K562 (cell line): ENCODE measurements around the gene SLC22A23. TPM values are rescaled to one million over a fixed set of nuclear protein-coding genes. Genes with fewer than 3 reads are reported as not detected.

Experiments used
- ATAC-seq: fragments of 200-7000 bp; cut with Tn5 transposase; 3 replicates; pipeline ENCODE4 v1.9.1; 2020; ENCODE audit warnings: moderate library complexity
- BruUV-seq: library from RNA; stranded (reverse); fragments of 400-500 nt; replicated peaks from 2 replicates; lab custom pipeline; 2021; lab: Mats Ljungman, UMichigan
- CTCF ChIA-PET: fragments of 300-600 bp; formaldehyde crosslinking; extraction: SDS; loops from one replicate; lab custom pipeline; 2021; ENCODE audit warnings: low intra/inter-chr PET ratio; lab: Yijun Ruan, JAX
- POLR2A ChIA-PET: fragments of 300-600, 350-650 bp; sonication (Branson Sonifier 250); formaldehyde crosslinking; extraction: SDS; loops from one replicate; lab custom pipeline; 2021; ENCODE audit warnings: antibody characterized with exemption, inconsistent platforms; lab: Yijun Ruan, JAX
- DNase-seq, 4 experiments: peaks; one replicate each; pipeline versions ENCODE4 v3.0.0 to v3.0.0-alpha.2; 2011 to 2018; ENCODE audit warnings: low spot score in 3 of 4, mixed read lengths in 3 of 4; ENCODE audit errors: extremely low read depth in 1 of 4
- FAIRE-seq: peaks from 2 replicates; lab custom pipeline; 2011; peaks lifted over from hg19 to GRCh38; lab: Jason Lieb, UNC
- H2AFZ ChIP-seq: 2 replicates; pipeline ENCODE4 v1.6.0; 2011; ENCODE audit warnings: low read depth, low read length, control low read depth, inconsistent platforms
- H3K27ac ChIP-seq: fragments of 200-600 bp; 3 replicates; pipeline ENCODE4 v1.8.0; 2011; ENCODE audit warnings: low read depth, mild to moderate bottlenecking, control low read depth, inconsistent platforms, low read length, moderate library complexity, mixed read lengths; ENCODE audit errors: extremely low read depth
- H3K27me3 ChIP-seq, 2 experiments: fragments of 300-600 bp in 1 of 2; 2 replicates in 1 of 2; 3 replicates in 1 of 2; pipeline versions ENCODE4 v1.6.0 to v1.8.0; 2011; ENCODE audit warnings: inconsistent platforms in 2 of 2, low read length in 2 of 2, mild to moderate bottlenecking in 1 of 2, mixed read lengths in 1 of 2, moderate library complexity in 1 of 2; ENCODE audit not compliant: control insufficient read depth in 2 of 2, insufficient read depth in 2 of 2
- H3K36me3 ChIP-seq: fragments of 300-600 bp; 3 replicates; pipeline ENCODE4 v1.8.0; 2011; ENCODE audit warnings: mild to moderate bottlenecking, low read length, inconsistent platforms; ENCODE audit not compliant: control insufficient read depth, insufficient read depth
- H3K4me1 ChIP-seq, 2 experiments: fragments of 200-600 bp in 1 of 2; replicated peaks in 1 of 2; 2 replicates in 1 of 2; 3 replicates in 1 of 2; pipeline versions ENCODE4 v1.5.1 to v1.8.0; 2011; ENCODE audit warnings: inconsistent platforms in 2 of 2, low read length in 2 of 2, mild to moderate bottlenecking in 1 of 2, mixed read lengths in 1 of 2, moderate library complexity in 1 of 2; ENCODE audit not compliant: control insufficient read depth in 2 of 2, insufficient read depth in 2 of 2
- H3K4me2 ChIP-seq: 2 replicates; pipeline ENCODE4 v1.6.1; 2011; ENCODE audit warnings: low read length, control low read depth, inconsistent platforms, mixed read lengths; ENCODE audit not compliant: insufficient read depth
- H3K4me3 ChIP-seq: fragments of 200-600 bp; sonication (generic), shearing (Covaris generic); 2 replicates; pipeline ENCODE4 v1.5.1; 2016; ENCODE audit warnings: control low read depth, inconsistent platforms
- H3K79me2 ChIP-seq: fragments of 200-600 bp; 3 replicates; pipeline ENCODE4 v1.8.0; 2011; ENCODE audit warnings: low read length, inconsistent platforms; ENCODE audit not compliant: control insufficient read depth, insufficient read depth
- H3K9ac ChIP-seq, 2 experiments: 2 replicates each; pipeline versions ENCODE4 v1.6.0 to v1.6.1; 2011; ENCODE audit warnings: low read depth in 2 of 2, low read length in 2 of 2, control low read depth in 1 of 2, inconsistent platforms in 1 of 2, mild to moderate bottlenecking in 1 of 2, mixed read lengths in 1 of 2; ENCODE audit not compliant: insufficient read depth in 1 of 2
- H3K9me1 ChIP-seq: one replicate; pipeline ENCODE4 v1.6.0; 2011; ENCODE audit warnings: inconsistent platforms, mild to moderate bottlenecking, low read length, moderate library complexity; ENCODE audit not compliant: control insufficient read depth, insufficient read depth
- H3K9me3 ChIP-seq: replicated peaks from 2 replicates; pipeline ENCODE4 v1.5.1; 2011; ENCODE audit warnings: low read depth, low read length, inconsistent platforms; ENCODE audit not compliant: control insufficient read depth, insufficient read depth
- H4K20me1 ChIP-seq: replicated peaks from 2 replicates; pipeline ENCODE4 v1.6.1; 2011; ENCODE audit warnings: low read length, inconsistent platforms, mixed read lengths; ENCODE audit not compliant: control insufficient read depth, insufficient read depth
- BRCA1 ChIP-seq, 2 experiments: fragments of 450-650 bp in 1 of 2; sonication (generic) in 1 of 2; formaldehyde crosslinking in 1 of 2; IDR thresholded peaks; 2 replicates each; pipeline versions ENCODE4 v1.5.0 to v1.6.1; 2017 to 2020; ENCODE audit warnings: mild to moderate bottlenecking in 1 of 2, missing genetic modification reagents in 1 of 2
- CBX2 ChIP-seq: fragments of 200-600 bp; sonication (generic); IDR thresholded peaks from one replicate; pipeline ENCODE4 v1.6.1; 2012; ENCODE audit warnings: mild to moderate bottlenecking, low read length, inconsistent platforms; ENCODE audit not compliant: insufficient read depth, poor library complexity, severe bottlenecking
- IRF9 ChIP-seq: fragments of 450-650 bp; IDR thresholded peaks from 2 replicates; pipeline ENCODE4 v1.6.1; 2016; ENCODE audit warnings: missing biosample characterization, missing genetic modification characterization
- MNT ChIP-seq, 2 experiments: fragments of 450-650 bp; conservative IDR thresholded peaks; 2 replicates each; pipeline ENCODE4 v1.6.1; 2017; ENCODE audit warnings: mild to moderate bottlenecking in 2 of 2, moderate library complexity in 2 of 2
- OTX1 ChIP-seq: fragments of 450-650 bp; formaldehyde crosslinking; IDR thresholded peaks from 2 replicates; pipeline ENCODE4 v1.4.0; 2022; ENCODE audit warnings: mild to moderate bottlenecking
- RAD51 ChIP-seq: fragments of 450-650 bp; IDR thresholded peaks from 2 replicates; pipeline ENCODE4 v1.7.1; 2016; ENCODE audit warnings: low read depth, mild to moderate bottlenecking, borderline replicate concordance
- ZNF830 ChIP-seq: fragments of 250-450 bp; sonication (Bioruptor Pico); IDR thresholded peaks from 2 replicates; pipeline ENCODE4 v1.5.0; 2021; ENCODE audit warnings: mild to moderate bottlenecking
- WGBS: fragments of 100-300 bp; shearing (Covaris generic); methylation state at CpG from one replicate; pipeline ENCODE4 v1.1.6; 2016; ENCODE audit warnings: low coverage, mixed read lengths; ENCODE audit not compliant: insufficient coverage; ENCODE audit errors: missing lambda C conversion rate; 5-methylcytosine and 5-hydroxymethylcytosine counted together
- in situ Hi-C: fragments of 300-500 bp; cut with MboI; formaldehyde crosslinking; loops from 4 replicates; pipeline ENCODE4 v1.15.0; 2018; ENCODE audit warnings: inconsistent platforms, mixed read lengths
- intact Hi-C: fragments of 100-400 bp; cut with micrococcal nuclease; formaldehyde crosslinking; loops from 2 replicates; pipeline ENCODE4 v1.14.2; 2022
- polyA plus RNA-seq, 8 experiments: library from polyadenylated mRNA; depleted of rRNA in 4 of 8; stranded (reverse) in 5 of 8; unstranded in 3 of 8; fragments of >200 nt; fragmentation: Nextera tagmentation in 2 of 8; fragmentation: Illumina TruSeq in 1 of 8; extraction: Ambion mirVana in 2 of 8; extraction: Trizol in 1 of 8; gene quantifications; 2 replicates each; pipeline versions ENCODE4 v1.2.1 to v1.2.3, GENCODE V29; 2011 to 2014; ENCODE audit warnings: inconsistent platforms in 1 of 8, missing spikeins in 1 of 8
- total RNA-seq, 7 experiments: library from RNA; depleted of rRNA in 6 of 7; stranded (reverse); fragments of >200 nt in 6 of 7; fragmentation: Illumina TruSeq in 2 of 7; extraction: Trizol in 2 of 7; gene quantifications; 2 replicates each; pipeline versions ENCODE4 v1.2.1 to v1.2.3, GENCODE V29; 2011 to 2021; ENCODE audit warnings: low replicate concordance in 1 of 7
- TF ChIP-seq, protein P1 (sequence below): sonication (generic); formaldehyde crosslinking; IDR thresholded peaks from 2 replicates; pipeline ENCODE4 v1.8.0; 2023; ENCODE audit warnings: mild to moderate bottlenecking, missing genetic modification reagents
- TF ChIP-seq, protein P2 (sequence below): fragments of 200-800 bp; sonication (Bioruptor generic); IDR thresholded peaks from 2 replicates; pipeline ENCODE4 v1.6.1; 2016; ENCODE audit warnings: missing genetic modification characterization, missing compliant biosample characterization

Gene SLC22A23
- total and polyA plus RNA-seq, 9 of the 15 experiments (the other 6 are each of a cell fraction or from before 2014, with no cell fraction given): 0.30 to 8.7 (median 2.5) TPM

GRCh38 chr6:3376064-3376463 is 80.8 kb downstream of the SLC22A23 start:
- H3K9me3 ChIP-seq: no peaks in the 10 kb centered on the region
- FAIRE-seq (no peak), DNase-seq (no peak), ATAC-seq (no peak)
- WGBS: 70% methylated on average over 8 of the region's 8 CpGs
- POLR2A ChIA-PET: interaction anchor here (1.0 to 2.8 kb wide), 6 partner anchors 12 to 38 kb away, joined by 3 to 17 read pairs (median 4); no protein-coding TSS in a partner anchor
- no peaks in the 10 kb centered on the region for H3K36me3 ChIP-seq
- CTCF ChIA-PET: interaction anchor here (0.6 kb wide), 1 partner anchor 874 kb away, joined by 3 read pairs; no protein-coding TSS in a partner anchor
- no peaks in the 10 kb centered on the region for H3K79me2 ChIP-seq
- no peak overlapping the region; a peak in 1 of 4 replicates for H3K9ac ChIP-seq
- intact Hi-C loops (no loop called here), in situ Hi-C loops (no loop called here)
- H4K20me1 ChIP-seq: no peaks in the 10 kb centered on the region
- no peaks in the 10 kb centered on the region for H3K9me1 ChIP-seq
- BruUV-seq: no TSS peak
- H3K4me3 ChIP-seq: no peak overlapping the region
- TF ChIP-seq, protein P1, sequence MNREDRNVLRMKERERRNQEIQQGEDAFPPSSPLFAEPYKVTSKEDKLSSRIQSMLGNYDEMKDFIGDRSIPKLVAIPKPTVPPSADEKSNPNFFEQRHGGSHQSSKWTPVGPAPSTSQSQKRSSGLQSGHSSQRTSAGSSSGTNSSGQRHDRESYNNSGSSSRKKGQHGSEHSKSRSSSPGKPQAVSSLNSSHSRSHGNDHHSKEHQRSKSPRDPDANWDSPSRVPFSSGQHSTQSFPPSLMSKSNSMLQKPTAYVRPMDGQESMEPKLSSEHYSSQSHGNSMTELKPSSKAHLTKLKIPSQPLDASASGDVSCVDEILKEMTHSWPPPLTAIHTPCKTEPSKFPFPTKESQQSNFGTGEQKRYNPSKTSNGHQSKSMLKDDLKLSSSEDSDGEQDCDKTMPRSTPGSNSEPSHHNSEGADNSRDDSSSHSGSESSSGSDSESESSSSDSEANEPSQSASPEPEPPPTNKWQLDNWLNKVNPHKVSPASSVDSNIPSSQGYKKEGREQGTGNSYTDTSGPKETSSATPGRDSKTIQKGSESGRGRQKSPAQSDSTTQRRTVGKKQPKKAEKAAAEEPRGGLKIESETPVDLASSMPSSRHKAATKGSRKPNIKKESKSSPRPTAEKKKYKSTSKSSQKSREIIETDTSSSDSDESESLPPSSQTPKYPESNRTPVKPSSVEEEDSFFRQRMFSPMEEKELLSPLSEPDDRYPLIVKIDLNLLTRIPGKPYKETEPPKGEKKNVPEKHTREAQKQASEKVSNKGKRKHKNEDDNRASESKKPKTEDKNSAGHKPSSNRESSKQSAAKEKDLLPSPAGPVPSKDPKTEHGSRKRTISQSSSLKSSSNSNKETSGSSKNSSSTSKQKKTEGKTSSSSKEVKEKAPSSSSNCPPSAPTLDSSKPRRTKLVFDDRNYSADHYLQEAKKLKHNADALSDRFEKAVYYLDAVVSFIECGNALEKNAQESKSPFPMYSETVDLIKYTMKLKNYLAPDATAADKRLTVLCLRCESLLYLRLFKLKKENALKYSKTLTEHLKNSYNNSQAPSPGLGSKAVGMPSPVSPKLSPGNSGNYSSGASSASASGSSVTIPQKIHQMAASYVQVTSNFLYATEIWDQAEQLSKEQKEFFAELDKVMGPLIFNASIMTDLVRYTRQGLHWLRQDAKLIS (CRISPR knock-in tag): no peak
- TF ChIP-seq MNT (conservative IDR thresholded peaks at IDR 0.05) (no peak), CBX2 (no peak), ZNF830 (CRISPR knock-in tag) (no peak), BRCA1 (IDR thresholded peaks at IDR 0.05) (no peak), BRCA1 (CRISPR knock-in tag; IDR thresholded peaks at IDR 0.05) (no peak), OTX1 (CRISPR knock-in tag) (no peak), RAD51 (no peak), IRF9 (tag) (no peak)
- TF ChIP-seq, protein P2, sequence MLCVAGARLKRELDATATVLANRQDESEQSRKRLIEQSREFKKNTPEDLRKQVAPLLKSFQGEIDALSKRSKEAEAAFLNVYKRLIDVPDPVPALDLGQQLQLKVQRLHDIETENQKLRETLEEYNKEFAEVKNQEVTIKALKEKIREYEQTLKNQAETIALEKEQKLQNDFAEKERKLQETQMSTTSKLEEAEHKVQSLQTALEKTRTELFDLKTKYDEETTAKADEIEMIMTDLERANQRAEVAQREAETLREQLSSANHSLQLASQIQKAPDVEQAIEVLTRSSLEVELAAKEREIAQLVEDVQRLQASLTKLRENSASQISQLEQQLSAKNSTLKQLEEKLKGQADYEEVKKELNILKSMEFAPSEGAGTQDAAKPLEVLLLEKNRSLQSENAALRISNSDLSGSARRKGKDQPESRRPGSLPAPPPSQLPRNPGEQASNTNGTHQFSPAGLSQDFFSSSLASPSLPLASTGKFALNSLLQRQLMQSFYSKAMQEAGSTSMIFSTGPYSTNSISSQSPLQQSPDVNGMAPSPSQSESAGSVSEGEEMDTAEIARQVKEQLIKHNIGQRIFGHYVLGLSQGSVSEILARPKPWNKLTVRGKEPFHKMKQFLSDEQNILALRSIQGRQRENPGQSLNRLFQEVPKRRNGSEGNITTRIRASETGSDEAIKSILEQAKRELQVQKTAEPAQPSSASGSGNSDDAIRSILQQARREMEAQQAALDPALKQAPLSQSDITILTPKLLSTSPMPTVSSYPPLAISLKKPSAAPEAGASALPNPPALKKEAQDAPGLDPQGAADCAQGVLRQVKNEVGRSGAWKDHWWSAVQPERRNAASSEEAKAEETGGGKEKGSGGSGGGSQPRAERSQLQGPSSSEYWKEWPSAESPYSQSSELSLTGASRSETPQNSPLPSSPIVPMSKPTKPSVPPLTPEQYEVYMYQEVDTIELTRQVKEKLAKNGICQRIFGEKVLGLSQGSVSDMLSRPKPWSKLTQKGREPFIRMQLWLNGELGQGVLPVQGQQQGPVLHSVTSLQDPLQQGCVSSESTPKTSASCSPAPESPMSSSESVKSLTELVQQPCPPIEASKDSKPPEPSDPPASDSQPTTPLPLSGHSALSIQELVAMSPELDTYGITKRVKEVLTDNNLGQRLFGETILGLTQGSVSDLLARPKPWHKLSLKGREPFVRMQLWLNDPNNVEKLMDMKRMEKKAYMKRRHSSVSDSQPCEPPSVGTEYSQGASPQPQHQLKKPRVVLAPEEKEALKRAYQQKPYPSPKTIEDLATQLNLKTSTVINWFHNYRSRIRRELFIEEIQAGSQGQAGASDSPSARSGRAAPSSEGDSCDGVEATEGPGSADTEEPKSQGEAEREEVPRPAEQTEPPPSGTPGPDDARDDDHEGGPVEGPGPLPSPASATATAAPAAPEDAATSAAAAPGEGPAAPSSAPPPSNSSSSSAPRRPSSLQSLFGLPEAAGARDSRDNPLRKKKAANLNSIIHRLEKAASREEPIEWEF: no peak
- no peak overlapping the region for H3K27ac ChIP-seq
- no peak overlapping the region for H2AFZ ChIP-seq
- H3K27me3 ChIP-seq: no peaks in the 10 kb centered on the region
- peaks cover 12 to 25% of the 10 kb centered on the region in 2 experiments for H3K4me1 ChIP-seq
- no peak overlapping the region for H3K4me2 ChIP-seq
